Activated T-helper 1 cell treated with anti-CD3 and anti-CD28 coated beads, Interleukin-12 subunit alpha, Interleukin-12 subunit beta, Interleukin-2, Interleukin-4 antibody, amounts not matched to agents 30 ng/mL and 10 ng/mL and 1 ng/mL, durations not matched to agents 14 hours and 24 hours and 36 hours (primary cell): ENCODE data around the gene RAC3. TPM values are rescaled to one million over a fixed set of nuclear protein-coding genes. Genes with fewer than 3 reads are reported as not detected.

ENCODE experiments used
- DNase-seq: peaks from one replicate; pipeline ENCODE4 v3.0.0; 2021; ENCODE audit warnings: low spot score
- H3K27ac Mint-ChIP-seq: one replicate; pipeline ENCODE4 v1.8.0; 2021; ENCODE audit warnings: mild to moderate bottlenecking, mixed read lengths
- H3K27me3 Mint-ChIP-seq: one replicate; pipeline ENCODE4 v1.8.0; 2022; ENCODE audit warnings: mild to moderate bottlenecking, moderate library complexity, mixed read lengths; ENCODE audit not compliant: insufficient read depth
- H3K36me3 Mint-ChIP-seq: one replicate; pipeline ENCODE4 v1.8.0; 2021; ENCODE audit warnings: low read depth, mixed read lengths
- H3K4me1 Mint-ChIP-seq: one replicate; pipeline ENCODE4 v1.8.0; 2021; ENCODE audit warnings: low read depth, mixed read lengths
- H3K4me3 Mint-ChIP-seq: one replicate; pipeline ENCODE4 v1.8.0; 2021; ENCODE audit warnings: mild to moderate bottlenecking, moderate library complexity, mixed read lengths
- H3K9me3 Mint-ChIP-seq: one replicate; pipeline ENCODE4 v1.8.0; 2021; ENCODE audit warnings: mixed read lengths
- intact Hi-C: fragments of 100-400 bp; cut with micrococcal nuclease; formaldehyde crosslinking; loops from one replicate; pipeline ENCODE4 v1.15.1; 2024
- total RNA-seq: library from RNA; stranded (reverse); gene quantifications from 2 replicates; pipeline ENCODE4 v1.2.3, GENCODE V29; 2022

RAC3 gene
- 7.6 and 9.4 TPM in 2 replicates for total RNA-seq

DNA sequence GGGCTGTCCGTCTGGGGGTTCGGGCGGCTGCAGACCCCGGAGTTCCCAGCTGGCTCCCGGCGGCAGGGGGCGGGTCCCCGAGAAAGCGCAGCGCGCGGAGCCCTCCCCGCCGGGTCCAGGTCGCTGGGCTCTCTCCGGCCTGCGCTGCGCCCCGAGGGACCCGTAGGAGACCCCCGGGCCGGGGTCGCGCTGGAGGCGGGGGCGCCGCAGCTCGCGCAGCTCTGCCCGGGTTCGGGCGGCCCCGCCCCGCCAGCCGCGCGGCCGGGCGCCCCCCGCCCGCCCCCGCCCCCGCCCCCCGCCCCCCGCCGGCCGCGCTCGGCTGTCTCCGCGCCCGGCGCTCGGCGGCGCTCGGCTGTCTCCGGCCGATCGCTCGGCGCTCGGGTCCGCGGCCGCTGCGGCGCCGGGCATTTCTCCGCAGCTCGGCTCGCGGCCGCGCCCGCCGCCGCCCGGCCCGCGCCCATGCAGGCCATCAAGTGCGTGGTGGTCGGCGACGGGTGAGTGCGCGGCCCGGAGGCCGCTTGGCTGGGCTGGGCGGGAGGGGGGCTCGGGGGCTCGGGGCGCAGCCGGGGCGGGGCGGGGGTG, at the start of gene RAC3:
TSS of gene RAC3 (plus strand) at position 376 of the 582 bp plus-strand sequence. CDS start at position 460, 84 bp downstream.
- intact Hi-C loops = loop anchor here (1.0 to 2.0 kb wide), 2 partner anchors 8 to 55 kb away; partner anchors contain the start of genes ASPSCR1 and LRRC45
- no peak for DNase-seq
- H3K9me3 Mint-ChIP-seq = no peaks in the 10 kb centered on the region
- peaks cover 13% of the 10 kb centered on the region for H3K36me3 Mint-ChIP-seq
- peaks cover 10% of the 10 kb centered on the region for H3K4me1 Mint-ChIP-seq
- peak within 1 kb of the TSS; percentile 87 for H3K4me3 Mint-ChIP-seq
- H3K27me3 Mint-ChIP-seq = no peaks in the 10 kb centered on the region
- H3K27ac Mint-ChIP-seq = peak within 1 kb of the TSS; percentile 84

DNA sequence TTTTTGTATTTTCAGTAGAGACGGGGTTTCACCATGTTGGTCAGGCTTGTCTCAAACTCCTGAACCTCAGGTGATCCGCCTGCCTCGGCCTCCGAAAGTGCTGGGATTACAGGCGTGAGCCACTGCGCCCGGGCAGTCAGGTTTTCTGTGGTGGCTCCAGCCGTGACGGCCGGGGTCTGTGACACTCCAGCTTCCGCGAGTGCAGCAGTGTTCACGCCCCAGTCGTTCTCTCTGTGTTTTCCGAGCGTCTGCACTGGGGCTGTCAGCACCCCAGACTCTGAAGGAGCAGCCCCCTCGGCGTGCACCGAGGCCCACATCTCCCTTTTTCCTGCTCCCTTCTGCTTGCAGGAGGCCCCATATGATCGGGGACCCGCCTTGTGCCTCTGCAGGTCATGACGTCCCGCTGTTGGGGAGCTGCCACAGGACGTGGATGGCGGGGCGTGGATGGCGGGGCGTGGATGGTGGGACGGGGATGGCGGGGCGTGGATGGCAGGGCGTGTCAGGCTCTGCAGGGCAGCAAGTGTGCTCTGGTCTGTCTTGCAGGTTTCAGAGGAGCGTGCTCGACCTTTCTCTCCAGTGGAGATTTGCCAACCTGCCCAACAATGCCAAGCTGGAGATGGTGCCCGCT, 48.4 kb upstream of the RAC3 start:
- no peaks in the 10 kb centered on the region for H3K9me3 Mint-ChIP-seq
- intact Hi-C loops = no loop called here
- no peak for DNase-seq
- H3K27me3 Mint-ChIP-seq = no peaks in the 10 kb centered on the region
- peaks cover 20% of the 10 kb centered on the region for H3K4me1 Mint-ChIP-seq
- H3K27ac Mint-ChIP-seq = no peak overlapping the region
- peaks cover 19% of the 10 kb centered on the region for H3K36me3 Mint-ChIP-seq
- no peak overlapping the region for H3K4me3 Mint-ChIP-seq

GRCh38 chr17:81983639-81984373, 47.7 kb upstream of the RAC3 start:
- Mint-ChIP-seq H3K4me3 (no peak overlapping the region), H3K36me3 (peaks cover 19% of the 10 kb centered on the region), H3K27ac (no peak overlapping the region), H3K9me3 (no peaks in the 10 kb centered on the region), H3K27me3 (no peaks in the 10 kb centered on the region), H3K4me1 (peaks cover 17% of the 10 kb centered on the region)
- intact Hi-C loops = no loop called here
- DNase-seq = no peak

- peak overlapping the region; percentile 41 for H3K27ac Mint-ChIP-seq
- no peak for DNase-seq
- intact Hi-C loops = no loop called here
- H3K9me3 Mint-ChIP-seq = no peaks in the 10 kb centered on the region
- peaks cover 7% of the 10 kb centered on the region for H3K4me1 Mint-ChIP-seq
- H3K27me3 Mint-ChIP-seq = no peaks in the 10 kb centered on the region
- H3K36me3 Mint-ChIP-seq = peaks cover 12% of the 10 kb centered on the region
- H3K4me3 Mint-ChIP-seq = no peak overlapping the region
These were observed 46.6 kb upstream of the RAC3 start for GRCh38 chr17:81984773-81985410.

GRCh38 chr17:81986606-81987005, 44.9 kb upstream of the RAC3 start:
- no peak for DNase-seq
- Mint-ChIP-seq H3K27ac (no peak overlapping the region), H3K9me3 (no peaks in the 10 kb centered on the region), H3K27me3 (no peaks in the 10 kb centered on the region), H3K4me1 (no peaks in the 10 kb centered on the region), H3K4me3 (no peak overlapping the region), H3K36me3 (peaks cover 12% of the 10 kb centered on the region)
- intact Hi-C loops = no loop called here

DNA sequence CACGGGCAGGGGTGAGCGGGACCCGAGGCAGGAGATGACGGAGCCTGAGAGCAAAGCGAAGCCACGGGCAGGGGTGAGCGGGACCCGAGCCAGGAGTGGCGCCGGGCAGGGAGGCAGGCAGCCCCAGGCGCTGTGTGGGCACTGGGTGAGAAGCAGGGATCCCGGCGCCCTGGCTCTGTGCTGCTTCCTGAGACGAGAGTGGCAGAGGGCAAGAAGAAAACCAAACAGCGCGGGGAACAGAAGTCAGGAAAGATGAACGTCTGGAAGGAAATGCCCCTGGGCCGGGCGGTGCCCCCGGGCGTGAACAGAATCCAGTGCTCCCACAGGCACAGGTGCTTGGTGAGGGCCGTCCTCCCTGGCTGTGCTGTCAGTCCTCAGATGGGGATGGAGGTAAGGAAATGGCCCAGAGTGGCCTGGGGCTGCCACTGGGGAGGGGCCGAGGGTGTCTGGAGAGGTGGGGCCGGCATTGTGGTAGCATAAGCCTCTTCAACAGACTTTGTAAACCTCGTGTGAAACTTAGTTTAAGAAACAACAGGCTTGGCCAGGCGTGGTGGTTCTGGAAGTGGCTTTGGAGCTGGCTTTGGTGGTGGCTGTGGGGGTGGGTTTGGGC, 44.2 kb upstream of the RAC3 start:
- H3K36me3 Mint-ChIP-seq = peaks cover 12% of the 10 kb centered on the region
- no peaks in the 10 kb centered on the region for H3K9me3 Mint-ChIP-seq
- H3K4me1 Mint-ChIP-seq = no peaks in the 10 kb centered on the region

DNA sequence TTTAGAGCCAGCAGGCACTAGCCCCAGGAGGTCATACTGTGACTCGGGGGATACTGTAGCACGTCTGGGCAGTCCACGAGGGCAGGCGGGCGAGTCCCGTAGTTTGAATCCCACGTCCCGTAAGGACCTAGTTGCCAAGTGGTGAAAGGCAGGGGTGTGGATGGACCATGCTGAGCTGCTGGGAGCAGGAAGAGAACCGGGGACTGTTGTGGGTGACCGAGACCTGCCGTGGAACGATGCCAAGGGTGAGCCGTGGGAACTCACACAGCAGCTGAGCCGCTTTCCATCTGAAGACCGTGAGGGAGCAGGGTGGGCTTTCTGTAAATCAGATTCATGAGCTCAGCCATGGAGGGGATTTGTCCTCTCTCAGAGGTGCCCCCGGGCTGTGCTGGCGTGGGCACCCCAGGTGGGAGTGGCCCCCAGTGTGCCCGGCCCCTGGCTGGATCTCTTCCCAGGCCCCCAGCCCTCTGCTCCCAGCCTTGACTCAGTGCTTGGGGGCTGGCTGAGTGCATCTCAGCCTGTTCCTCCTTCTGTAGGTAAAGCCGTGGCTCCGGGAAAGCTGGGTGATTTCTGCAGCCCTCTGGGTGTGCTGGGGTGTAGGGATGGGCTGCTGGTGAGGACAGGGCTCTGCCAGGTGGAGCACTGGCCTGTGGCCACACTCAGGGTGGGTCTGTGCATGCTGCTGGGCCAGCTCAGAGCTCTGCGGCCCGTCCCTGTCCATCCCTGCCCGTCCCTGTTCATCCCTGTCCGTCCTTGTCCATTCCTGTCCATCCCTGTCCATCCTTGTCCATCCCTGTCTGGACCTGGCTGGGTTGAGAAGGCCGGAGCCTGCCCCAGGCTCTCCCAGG, 40.4 kb upstream of the RAC3 start:
- no peak overlapping the region for H3K27ac Mint-ChIP-seq

More for the DNA sequence above, 44.2 kb upstream of the RAC3 start:
- no peak overlapping the region for H3K4me3 Mint-ChIP-seq
- intact Hi-C loops = no loop called here
- no peak for DNase-seq
- no peak overlapping the region for H3K27ac Mint-ChIP-seq
- no peaks in the 10 kb centered on the region for H3K27me3 Mint-ChIP-seq

DNA sequence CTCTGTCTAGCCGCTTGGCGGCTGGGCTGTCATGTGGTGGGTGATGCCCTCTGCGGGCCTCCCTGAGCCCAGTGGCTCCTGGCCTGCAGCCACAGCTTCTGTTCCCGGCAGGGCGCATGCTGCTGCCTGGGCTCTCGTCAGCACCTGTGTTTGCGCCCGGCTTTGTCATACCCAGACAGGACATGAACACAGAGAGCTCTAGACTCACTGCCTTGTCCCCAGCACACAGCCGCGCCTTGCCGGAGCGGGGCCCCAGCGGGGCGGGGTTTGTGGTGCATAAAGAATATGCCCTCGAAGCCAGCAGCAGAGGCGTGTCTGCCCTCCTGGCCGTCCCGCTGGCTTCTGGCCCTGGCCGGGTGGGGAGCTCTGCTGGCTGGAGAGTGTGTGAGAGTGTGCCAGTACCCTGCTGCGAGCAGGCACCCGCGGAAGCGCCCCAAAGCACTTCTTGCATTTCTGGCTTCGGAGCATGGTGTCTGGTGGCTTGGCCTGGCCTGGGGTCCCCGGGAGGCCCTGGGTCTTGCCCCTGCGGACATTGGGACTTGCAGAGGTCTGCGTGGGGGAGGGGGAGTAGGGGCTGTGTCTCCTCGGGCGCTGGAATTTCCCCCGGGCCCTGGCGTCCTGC, 39.7 kb upstream of the RAC3 start:
- Mint-ChIP-seq H3K9me3 (no peaks in the 10 kb centered on the region), H3K4me3 (no peak overlapping the region), H3K27ac (no peak overlapping the region), H3K36me3 (peaks cover under 1% of the 10 kb centered on the region), H3K27me3 (no peaks in the 10 kb centered on the region), H3K4me1 (no peaks in the 10 kb centered on the region)
- DNase-seq = no peak
- intact Hi-C loops = no loop called here

More for the DNA sequence above, 40.4 kb upstream of the RAC3 start:
- no peaks in the 10 kb centered on the region for H3K9me3 Mint-ChIP-seq
- no peak overlapping the region for H3K4me3 Mint-ChIP-seq
- no peaks in the 10 kb centered on the region for H3K4me1 Mint-ChIP-seq
- intact Hi-C loops = no loop called here
- no peak for DNase-seq
- no peaks in the 10 kb centered on the region for H3K27me3 Mint-ChIP-seq
- peaks cover 5% of the 10 kb centered on the region for H3K36me3 Mint-ChIP-seq

DNA sequence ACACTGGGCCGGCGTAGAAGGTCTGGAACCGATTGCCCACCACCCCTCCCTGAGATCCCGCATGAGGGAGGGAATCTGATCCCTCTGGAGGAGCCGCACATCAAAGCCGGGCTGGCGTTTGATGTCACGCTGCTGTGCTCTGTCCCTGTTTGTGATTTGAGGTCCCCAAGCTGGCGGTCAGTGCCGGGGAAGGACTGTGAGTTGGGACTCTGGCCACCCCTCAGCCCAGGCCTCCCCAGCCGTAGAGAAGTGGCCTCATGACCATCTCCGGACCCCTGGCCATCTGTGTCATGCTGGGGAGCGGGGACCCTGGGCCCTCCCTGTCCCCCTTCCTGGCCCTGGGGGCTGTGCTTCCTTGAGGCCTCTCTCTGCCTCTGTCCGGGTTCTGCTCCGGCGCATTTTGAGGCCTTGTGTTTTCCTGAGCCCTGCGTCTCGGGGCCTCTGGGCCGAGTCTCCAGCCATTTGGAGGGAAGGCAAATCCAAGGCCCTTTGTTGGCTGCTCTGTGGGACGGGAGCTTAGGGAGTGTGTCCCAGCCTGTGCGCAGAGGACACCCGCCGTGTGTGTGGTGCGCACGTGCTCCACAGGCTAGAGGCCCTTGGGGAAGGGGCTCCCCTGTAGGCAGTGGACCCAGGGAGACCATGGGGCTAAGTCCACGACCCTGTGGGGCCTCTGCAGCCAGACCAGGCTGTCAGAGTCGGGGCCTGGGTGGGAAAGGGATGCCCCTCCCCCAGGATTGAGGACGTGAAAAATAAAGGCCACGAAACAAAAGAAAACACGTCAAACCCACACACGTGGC, 39.0 kb upstream of the RAC3 start:
- intact Hi-C loops = no loop called here

DNA sequence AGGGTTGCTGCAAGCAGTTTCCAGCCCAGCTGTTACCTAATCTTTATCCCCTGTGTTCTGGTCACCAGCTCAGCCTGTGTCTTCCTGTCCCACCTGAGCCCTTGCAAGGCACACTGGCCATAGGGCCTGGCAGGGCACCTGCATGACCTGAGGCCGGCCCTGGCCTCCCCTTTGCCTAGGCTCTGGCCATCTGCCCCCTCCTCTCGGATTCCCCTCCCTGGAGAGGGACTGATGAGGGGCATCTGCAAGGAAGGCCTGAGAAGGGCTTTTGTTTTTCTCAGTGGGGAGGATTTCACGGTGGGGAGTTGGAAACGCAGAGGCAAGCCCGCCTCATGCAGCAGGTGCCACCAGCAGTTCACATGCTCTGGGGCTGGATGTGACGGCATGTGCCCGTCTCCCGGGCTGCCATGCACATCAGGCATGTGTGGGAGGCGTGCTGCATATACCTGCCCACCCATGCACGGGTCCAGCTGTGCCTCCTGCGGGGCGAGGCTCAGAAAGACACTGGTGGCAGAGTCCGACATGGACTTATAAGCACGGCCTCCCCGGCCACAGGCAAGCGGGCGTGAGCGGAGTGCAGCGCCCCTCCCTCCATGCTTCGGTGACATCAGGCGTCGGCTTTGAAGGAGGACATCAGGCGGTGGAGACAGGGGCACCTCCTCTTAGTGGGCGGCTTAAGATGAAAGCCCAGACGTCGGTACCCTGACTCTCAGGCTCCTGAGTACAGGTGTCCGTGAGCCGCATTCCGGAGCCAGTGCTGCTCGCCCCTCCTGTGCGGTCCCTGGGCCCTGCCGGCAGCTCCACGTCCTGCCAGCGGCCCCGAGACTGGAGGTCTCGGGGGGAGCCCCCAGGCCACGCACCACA, 37.5 kb upstream of the RAC3 start:
- H3K27ac Mint-ChIP-seq = no peak overlapping the region
- intact Hi-C loops = no loop called here
- H3K36me3 Mint-ChIP-seq = no peaks in the 10 kb centered on the region
- H3K4me3 Mint-ChIP-seq = no peak overlapping the region
- no peaks in the 10 kb centered on the region for H3K27me3 Mint-ChIP-seq
- DNase-seq = no peak
- no peaks in the 10 kb centered on the region for H3K4me1 Mint-ChIP-seq
- no peaks in the 10 kb centered on the region for H3K9me3 Mint-ChIP-seq

More for the DNA sequence above, 39.0 kb upstream of the RAC3 start:
- Mint-ChIP-seq H3K9me3 (no peaks in the 10 kb centered on the region), H3K36me3 (no peaks in the 10 kb centered on the region), H3K4me3 (no peak overlapping the region), H3K27ac (no peak overlapping the region), H3K27me3 (no peaks in the 10 kb centered on the region), H3K4me1 (no peaks in the 10 kb centered on the region)
- DNase-seq = no peak
